A549 (cell line): ENCODE results near the gene CEBPB. TPM values are rescaled to one million over a fixed set of nuclear protein-coding genes. Genes with fewer than 3 reads are reported as not detected.

Experiments used
- ATAC-seq, 2 experiments: fragments of 200-7000 bp in 1 of 2; fragments of >200 bp in 1 of 2; cut with Nextera tagmentation in 1 of 2; cut with Tn5 transposase in 1 of 2; 3 replicates each; pipeline versions ENCODE4 v1.8.0 to v1.9.1; 2018 to 2020; ENCODE audit warnings: mild to moderate bottlenecking in 1 of 2, moderate library complexity in 1 of 2
- CTCF ChIA-PET: fragments of 300-600 bp; sonication (Branson Sonifier 250); formaldehyde crosslinking; extraction: SDS; loops from one replicate; lab custom pipeline; 2021; ENCODE audit warnings: antibody characterized with exemption, inconsistent platforms; lab: Yijun Ruan, JAX
- POLR2A ChIA-PET: fragments of 350-600 bp; formaldehyde crosslinking; extraction: SDS; loops from one replicate; lab custom pipeline; 2021; ENCODE audit warnings: antibody characterized with exemption, inconsistent platforms; lab: Yijun Ruan, JAX
- DNase-seq, 2 experiments: peaks; one replicate each; pipeline versions ENCODE4 v3.0.0 to v3.0.0-alpha.2; 2011 to 2016; ENCODE audit warnings: low read depth in 1 of 2, low spot score in 1 of 2
- FAIRE-seq: peaks from 2 replicates; lab custom pipeline; 2011; peaks lifted over from hg19 to GRCh38; lab: Jason Lieb, UNC
- H3K27ac ChIP-seq, 2 experiments: fragments of >200 bp; sonication (Bioruptor Twin); formaldehyde crosslinking; 3 replicates each; pipeline ENCODE4 v1.5.1; 2016 to 2017
- H3K4me1 ChIP-seq: fragments of >200 bp; sonication (Bioruptor Twin); formaldehyde crosslinking; 3 replicates; pipeline ENCODE4 v1.6.1; 2016
- H3K4me2 ChIP-seq: fragments of >200 bp; sonication (Bioruptor Twin); formaldehyde crosslinking; 3 replicates; pipeline ENCODE4 v1.6.1; 2016
- H3K4me3 ChIP-seq: fragments of >200 bp; sonication (Bioruptor Twin); formaldehyde crosslinking; 3 replicates; pipeline ENCODE4 v1.5.1; 2016
- H3K9me3 ChIP-seq: fragments of >200 bp; sonication (Bioruptor Twin); formaldehyde crosslinking; 3 replicates; pipeline ENCODE4 v1.6.1; 2016
- BHLHE40 ChIP-seq: IDR thresholded peaks from 2 replicates; pipeline ENCODE4 v1.6.1; 2012; ENCODE audit warnings: low read depth, low read length, inconsistent platforms
- CBX2 ChIP-seq: fragments of 200-600 bp; sonication (generic); IDR thresholded peaks from 2 replicates; pipeline ENCODE4 v1.6.1; 2016; ENCODE audit warnings: low read depth, mild to moderate bottlenecking, borderline replicate concordance
- CBX8 ChIP-seq: fragments of 200-600 bp; sonication (generic); IDR thresholded peaks from 2 replicates; pipeline ENCODE4 v1.6.1; 2016
- CEBPB ChIP-seq, 2 experiments: fragments of >200 bp in 1 of 2; sonication (Bioruptor Twin) in 1 of 2; formaldehyde crosslinking in 1 of 2; IDR thresholded peaks; 2 replicates each; pipeline ENCODE4 v1.6.1; 2012 to 2016
- CHD2 ChIP-seq: fragments of 150-350 bp; IDR thresholded peaks from 2 replicates; pipeline ENCODE4 v1.6.1; 2014; ENCODE audit warnings: low read length; ENCODE audit not compliant: partially characterized antibody
- CTCF ChIP-seq: fragments of >200 bp; sonication (Bioruptor Twin); formaldehyde crosslinking; IDR thresholded peaks from 3 replicates; pipeline ENCODE4 v1.5.1; 2016
- EHMT2 ChIP-seq: fragments of 200-600 bp; sonication (generic); IDR thresholded peaks from 2 replicates; pipeline ENCODE4 v1.6.1; 2016; ENCODE audit warnings: antibody characterized with exemption, low read depth, mild to moderate bottlenecking, moderate library complexity
- ELK1 ChIP-seq: fragments of 150-350 bp; IDR thresholded peaks from 2 replicates; pipeline ENCODE4 v1.6.1; 2014; ENCODE audit warnings: low read depth, mild to moderate bottlenecking, low read length
- EP300 ChIP-seq, 2 experiments: fragments of >200 bp; sonication (Bioruptor Twin); formaldehyde crosslinking; IDR thresholded peaks; 2 replicates in 1 of 2; 3 replicates in 1 of 2; pipeline ENCODE4 v1.6.1; 2016 to 2017
- GATA3 ChIP-seq: IDR thresholded peaks from 2 replicates; pipeline ENCODE4 v1.6.1; 2012; ENCODE audit warnings: borderline replicate concordance
- HEYL ChIP-seq: fragments of 250-450 bp; sonication (Bioruptor Pico); IDR thresholded peaks from 2 replicates; pipeline ENCODE4 v1.8.0; 2021; ENCODE audit warnings: mild to moderate bottlenecking, moderate library complexity
- HOXA7 ChIP-seq: fragments of 250-450 bp; sonication (Bioruptor Pico); IDR thresholded peaks from 2 replicates; pipeline ENCODE4 v1.5.0; 2020; ENCODE audit warnings: mild to moderate bottlenecking, moderate library complexity
- JUNB ChIP-seq: fragments of >200 bp; sonication (Bioruptor Twin); formaldehyde crosslinking; IDR thresholded peaks from 2 replicates; pipeline ENCODE4 v1.6.1; 2016
- KDM1A ChIP-seq: fragments of 200-600 bp; sonication (generic); IDR thresholded peaks from 2 replicates; pipeline ENCODE4 v1.6.1; 2016; ENCODE audit warnings: low read depth, mild to moderate bottlenecking
- MAFK ChIP-seq: fragments of 450-650 bp; IDR thresholded peaks from 2 replicates; pipeline ENCODE4 v1.6.1; 2014; ENCODE audit not compliant: partially characterized antibody
- MAZ ChIP-seq: fragments of 150-350 bp; IDR thresholded peaks from 2 replicates; pipeline ENCODE4 v1.6.1; 2014; ENCODE audit warnings: antibody characterized with exemption, low read depth, low read length, borderline replicate concordance
- NFE2L2 ChIP-seq: fragments of 150-350 bp; conservative IDR thresholded peaks from 2 replicates; pipeline ENCODE4 v1.6.1; 2014; ENCODE audit warnings: low read length
- POLR2A ChIP-seq: IDR thresholded peaks from 2 replicates; pipeline ENCODE4 v1.6.1; 2012; ENCODE audit warnings: mild to moderate bottlenecking, low read length
- RAD21 ChIP-seq, 2 experiments: fragments of >200 bp in 1 of 2; sonication (Bioruptor Twin) in 1 of 2; formaldehyde crosslinking in 1 of 2; IDR thresholded peaks in 1 of 2; conservative IDR thresholded peaks in 1 of 2; 2 replicates in 1 of 2; 3 replicates in 1 of 2; pipeline ENCODE4 v1.6.1; 2012 to 2018; ENCODE audit warnings: inconsistent platforms in 1 of 2
- RCOR1 ChIP-seq: fragments of 150-350 bp; IDR thresholded peaks from 2 replicates; pipeline ENCODE4 v1.6.1; 2014; ENCODE audit warnings: antibody characterized with exemption, low read length, low read depth
- SMC3 ChIP-seq: fragments of >200 bp; sonication (Bioruptor Twin); formaldehyde crosslinking; IDR thresholded peaks from 3 replicates; pipeline ENCODE4 v1.6.1; 2018; ENCODE audit warnings: inconsistent platforms
- SREBF2 ChIP-seq: fragments of 450-650 bp; IDR thresholded peaks from 2 replicates; pipeline ENCODE4 v1.6.1; 2014; ENCODE audit warnings: mild to moderate bottlenecking, moderate library complexity
- TFCP2L1 ChIP-seq: fragments of 250-450 bp; sonication (Bioruptor Pico); IDR thresholded peaks from 2 replicates; pipeline ENCODE4 v1.5.0; 2021; ENCODE audit warnings: mild to moderate bottlenecking
- ZFP36 ChIP-seq: fragments of 450-650 bp; IDR thresholded peaks from 2 replicates; pipeline ENCODE4 v1.6.1; 2014; ENCODE audit warnings: borderline replicate concordance; ENCODE audit not compliant: partially characterized antibody
- WGBS: methylation state at CpG from one replicate; pipeline ENCODE4 v1.1.6; 2017; ENCODE audit errors: missing lambda C conversion rate; 5-methylcytosine and 5-hydroxymethylcytosine counted together
- polyA plus RNA-seq, 4 experiments: library from polyadenylated mRNA; depleted of rRNA in 3 of 4; stranded (reverse); fragments of >200 nt; fragmentation: RNase III in 1 of 4; extraction: RNeasy Plus Mini Kit Qiagen cat#74134 plus additional on column Dnase treatment in 1 of 4; gene quantifications; 2 replicates in 3 of 4; 3 replicates in 1 of 4; pipeline ENCODE4 v1.2.3, GENCODE V29; 2011 to 2017
- TF ChIP-seq, protein P1 (sequence below): IDR thresholded peaks from 2 replicates; pipeline ENCODE4 v1.6.1; 2012; ENCODE audit warnings: low read depth, borderline replicate concordance
- TF ChIP-seq, protein P2 (sequence below): IDR thresholded peaks from 2 replicates; pipeline ENCODE4 v1.6.1; 2012
- TF ChIP-seq, protein P3 (sequence below): fragments of 250-450 bp; sonication (Bioruptor Pico); IDR thresholded peaks from 2 replicates; pipeline ENCODE4 v1.5.0; 2020; ENCODE audit warnings: low read depth, mild to moderate bottlenecking, moderate library complexity

Gene CEBPB
- polyA plus RNA-seq, 2 of the 4 experiments (the other 2 are of a cell fraction): 45.4 to 74.0 TPM

DNA sequence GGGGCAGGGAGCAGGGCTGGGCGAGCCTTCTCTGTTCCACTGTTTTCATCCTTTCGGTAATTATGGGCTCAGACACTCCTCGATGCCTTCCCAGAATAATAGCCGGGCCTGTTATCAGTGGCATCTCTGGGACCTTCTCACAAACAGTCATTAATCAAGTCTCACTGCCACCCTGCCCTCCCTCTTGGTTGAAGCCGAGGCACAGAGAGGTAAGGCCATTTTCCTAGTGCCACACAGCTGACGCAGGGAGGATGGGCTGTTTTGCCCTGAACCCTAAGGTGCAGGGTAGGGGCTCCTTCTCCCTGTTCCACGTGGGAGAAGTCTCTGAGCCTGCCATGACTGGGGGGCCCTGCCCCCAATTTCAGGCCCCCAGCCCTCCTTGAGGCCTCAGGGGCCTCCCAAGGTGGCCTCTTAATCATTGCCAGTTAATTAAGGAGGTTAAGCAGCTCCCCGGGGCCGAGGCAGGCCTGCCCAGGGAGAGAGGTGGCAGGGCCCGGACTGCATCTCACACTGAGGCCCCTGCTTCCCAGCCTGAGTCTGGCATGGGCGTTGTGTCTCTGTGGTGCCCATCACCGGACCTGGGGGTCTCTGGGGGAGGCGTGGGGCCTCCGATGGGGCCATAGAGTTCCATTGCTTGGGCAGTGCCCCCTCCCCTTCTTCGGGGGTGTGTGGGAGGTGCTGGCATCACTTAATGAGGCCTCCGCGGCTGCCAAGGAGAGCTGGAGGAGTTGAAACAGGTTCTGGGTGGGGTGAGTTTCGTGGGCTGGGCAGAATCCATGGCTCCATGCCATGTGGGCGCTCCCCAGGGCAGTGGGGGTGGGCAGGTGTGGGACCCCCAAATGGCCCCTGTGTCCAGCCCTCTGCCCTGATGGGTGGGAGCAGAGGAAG lies 42.9 kb downstream of the CEBPB start:
- no peak for DNase-seq
- ChIA-PET POLR2A (no interaction called here), CTCF (interaction anchor here (1.1 to 1.6 kb wide), 3 partner anchors 9 to 21 kb away, joined by 3 read pairs; no protein-coding TSS in a partner anchor)
- FAIRE-seq: no peak
- Histone ChIP-seq H3K4me1 (no peaks in the 10 kb centered on the region), H3K9me3 (no peaks in the 10 kb centered on the region), H3K4me3 (no peak overlapping the region), H3K27ac (peak overlapping the region in 1 of 2 experiments; percentile 43; a peak in 3 of 6 replicates), H3K4me2 (no peak overlapping the region)
- no peak for TF ChIP-seq KDM1A
- no peak for TF ChIP-seq CTCF
- TF ChIP-seq ZFP36: peak; percentile 13
- WGBS: 72% methylated on average over 11 of the region's 19 CpGs
- peak in 1 of 2 experiments; percentile 36; a peak in 1 of 6 replicates for ATAC-seq

- no peak for ATAC-seq
- TF ChIP-seq BHLHE40 (no peak), ZFP36 (no peak), JUNB (no peak), ELK1 (no peak), RCOR1 (no peak), MAFK (no peak), POLR2A (no peak), CBX8 (no peak), MAZ (no peak), EHMT2 (no peak), HEYL (no peak), SREBF2 (no peak), NFE2L2 (no peak)
- TF ChIP-seq, protein P1, sequence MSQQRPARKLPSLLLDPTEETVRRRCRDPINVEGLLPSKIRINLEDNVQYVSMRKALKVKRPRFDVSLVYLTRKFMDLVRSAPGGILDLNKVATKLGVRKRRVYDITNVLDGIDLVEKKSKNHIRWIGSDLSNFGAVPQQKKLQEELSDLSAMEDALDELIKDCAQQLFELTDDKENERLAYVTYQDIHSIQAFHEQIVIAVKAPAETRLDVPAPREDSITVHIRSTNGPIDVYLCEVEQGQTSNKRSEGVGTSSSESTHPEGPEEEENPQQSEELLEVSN: no peak
- TF ChIP-seq, protein P2, sequence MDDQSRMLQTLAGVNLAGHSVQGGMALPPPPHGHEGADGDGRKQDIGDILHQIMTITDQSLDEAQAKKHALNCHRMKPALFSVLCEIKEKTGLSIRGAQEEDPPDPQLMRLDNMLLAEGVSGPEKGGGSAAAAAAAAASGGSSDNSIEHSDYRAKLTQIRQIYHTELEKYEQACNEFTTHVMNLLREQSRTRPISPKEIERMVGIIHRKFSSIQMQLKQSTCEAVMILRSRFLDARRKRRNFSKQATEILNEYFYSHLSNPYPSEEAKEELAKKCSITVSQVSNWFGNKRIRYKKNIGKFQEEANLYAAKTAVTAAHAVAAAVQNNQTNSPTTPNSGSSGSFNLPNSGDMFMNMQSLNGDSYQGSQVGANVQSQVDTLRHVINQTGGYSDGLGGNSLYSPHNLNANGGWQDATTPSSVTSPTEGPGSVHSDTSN: no peak
- TF ChIP-seq, all 56 proteins: peak for 0
- 77% methylated on average over 12 of the region's 12 CpGs for WGBS
- ChIA-PET POLR2A (no interaction called here), CTCF (interaction anchor here (1.1 to 1.6 kb wide), 2 partner anchors 9 to 22 kb away, joined by 3 read pairs; no protein-coding TSS in a partner anchor)
- Histone ChIP-seq H3K9me3 (no peaks in the 10 kb centered on the region), H3K27ac (peak overlapping the region in 1 of 2 experiments; percentile 43; a peak in 2 of 6 replicates), H3K4me3 (no peak overlapping the region), H3K4me2 (no peak overlapping the region), H3K4me1 (no peaks in the 10 kb centered on the region)
- FAIRE-seq: no peak
- no peak for DNase-seq
Observed at GRCh38 chr20:50234288-50234687, 43.7 kb downstream of the CEBPB start.

DNA sequence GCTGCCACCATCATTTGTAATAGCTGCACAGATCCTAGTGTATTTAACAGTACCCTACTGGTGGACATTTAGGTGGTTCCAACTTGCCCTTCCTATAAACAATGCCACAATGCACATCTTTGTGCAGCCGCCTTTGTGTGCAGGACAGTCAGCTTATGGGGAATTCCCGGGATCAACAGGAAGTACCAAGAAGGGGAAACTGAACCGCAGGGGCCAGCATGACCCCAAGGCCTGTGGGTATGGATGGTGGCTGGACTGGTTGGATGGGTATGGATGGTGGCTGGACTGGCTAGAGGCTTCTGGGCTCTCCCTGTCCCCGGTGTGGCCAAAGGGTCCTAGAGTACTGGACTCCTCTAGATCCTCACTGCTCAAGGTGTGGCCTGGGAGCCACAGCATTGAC lies 46.7 kb downstream of the CEBPB start:
- FAIRE-seq: no peak
- Histone ChIP-seq H3K4me1 (no peaks in the 10 kb centered on the region), H3K4me3 (no peak overlapping the region), H3K9me3 (no peaks in the 10 kb centered on the region), H3K4me2 (no peak overlapping the region), H3K27ac (no peak overlapping the region)
- ChIA-PET CTCF (interaction anchor here (1.5 to 1.8 kb wide), 2 partner anchors 13 to 29 kb away, joined by 4 read pairs; no protein-coding TSS in a partner anchor), POLR2A (no interaction called here)
- no peak for ATAC-seq
- WGBS: 88% methylated on average over 3 of the region's 4 CpGs
- DNase-seq: no peak
- TF ChIP-seq EP300 (IDR thresholded peaks at IDR 0.05) (no peak), CHD2 (no peak), HOXA7 (CRISPR knock-in tag) (no peak), CEBPB (IDR thresholded peaks at IDR 0.05) (no peak), TFCP2L1 (CRISPR knock-in tag) (no peak), EHMT2 (no peak), SMC3 (no peak), GATA3 (no peak), CBX2 (no peak), RAD21 (conservative IDR thresholded peaks at IDR 0.05 in 1 of 2, IDR thresholded peaks at IDR 0.05 in 1 of 2) (no peak), MAZ (no peak), MAFK (no peak)
- TF ChIP-seq, protein P2: no peak
- TF ChIP-seq, protein P3, sequence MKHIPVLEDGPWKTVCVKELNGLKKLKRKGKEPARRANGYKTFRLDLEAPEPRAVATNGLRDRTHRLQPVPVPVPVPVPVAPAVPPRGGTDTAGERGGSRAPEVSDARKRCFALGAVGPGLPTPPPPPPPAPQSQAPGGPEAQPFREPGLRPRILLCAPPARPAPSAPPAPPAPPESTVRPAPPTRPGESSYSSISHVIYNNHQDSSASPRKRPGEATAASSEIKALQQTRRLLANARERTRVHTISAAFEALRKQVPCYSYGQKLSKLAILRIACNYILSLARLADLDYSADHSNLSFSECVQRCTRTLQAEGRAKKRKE (CRISPR knock-in tag): no peak
